Right lobe of liver (tissue), 4 donors: ENCODE measurements around the gene DCUN1D3.

ENCODE experiments used
- CTCF ChIP-seq, 4 donors: fragments of 200-600 bp in 3 of 4; fragments of 450-650 bp in 1 of 4; IDR thresholded peaks; one replicate each; pipeline versions ENCODE4 v1.5.1 to v1.8.0; 2016 to 2022; ENCODE audit warnings: antibody characterized with exemption in 4 of 4, mild to moderate bottlenecking in 2 of 4
- POLR2A ChIP-seq: fragments of 450-650 bp; IDR thresholded peaks from one replicate; pipeline ENCODE4 v1.6.1; 2017; ENCODE audit warnings: antibody characterized with exemption, mild to moderate bottlenecking
- donor health status: DM: no; HTN: no; CAD: no.
- donor health status: DM: no; HTN: no; CAD: no.
- donor health status: DM: no; HTN: yes; CAD: no.

- TF ChIP-seq CTCF (IDR thresholded peaks at IDR 0.05) = no peak
- no peak for TF ChIP-seq POLR2A
Observed at GRCh38 chr16:20853981-20854620, 46.1 kb downstream of the DCUN1D3 start.
